HG03103 (cell line): Measurements from ENCODE around the gene HYAL4.
A peak's percentile ranks its signal among the peaks of the same experiment; 100 is the strongest.
"Not testable (repeated sequence)": the region's sequence is repeated elsewhere in the genome, so short reads cannot be mapped to it uniquely, and the experiment has no call there.

Experiments used
- ATAC-seq: cut with Tn5 transposase; IDR thresholded peaks from one replicate; pipeline ENCODE4 v1.9.1; 2021; ENCODE audit warnings: low read depth; ENCODE audit not compliant: unreplicated experiment

The HYAL4 gene

GRCh38 chr7:123845823-123846216 is 851 bp downstream of the HYAL4 start:
- no peak for ATAC-seq

- ATAC-seq = no peak
These were observed 1.4 kb downstream of the HYAL4 start for GRCh38 chr7:123846217-123846891.

GRCh38 chr7:123847868-123848267 is 2.9 kb downstream of the HYAL4 start:
- no peak for ATAC-seq

GRCh38 chr7:123849855-123850254 is 4.9 kb downstream of the HYAL4 start:
- no peak for ATAC-seq

- not testable (repeated sequence) for ATAC-seq
These were observed 6.4 kb downstream of the HYAL4 start for GRCh38 chr7:123851404-123851803.

- not testable (repeated sequence) for ATAC-seq
These were observed 9.3 kb downstream of the HYAL4 start for GRCh38 chr7:123854291-123854690.

GRCh38 chr7:123856428-123856827 is 11.5 kb downstream of the HYAL4 start:
- not testable (repeated sequence) for ATAC-seq

- no peak for ATAC-seq
These were observed 15.9 kb downstream of the HYAL4 start for GRCh38 chr7:123860848-123861247.

GRCh38 chr7:123862775-123863174 is 17.8 kb downstream of the HYAL4 start:
- ATAC-seq = no peak

GRCh38 chr7:123863461-123863860 is 18.5 kb downstream of the HYAL4 start:
- ATAC-seq = no peak

GRCh38 chr7:123864012-123864411 is 19.0 kb downstream of the HYAL4 start:
- ATAC-seq = no peak

- ATAC-seq = no peak
These were observed 19.5 kb downstream of the HYAL4 start for GRCh38 chr7:123864436-123864835.

GRCh38 chr7:123864966-123865365 is 20.0 kb downstream of the HYAL4 start:
- ATAC-seq = no peak

GRCh38 chr7:123865517-123866117 is 20.6 kb downstream of the HYAL4 start:
- peak; percentile 89 for ATAC-seq

GRCh38 chr7:123867225-123867624 is 22.3 kb downstream of the HYAL4 start:
- no peak for ATAC-seq

GRCh38 chr7:123871998-123872867 is 27.3 kb downstream of the HYAL4 start:
- ATAC-seq = peak; percentile 82

GRCh38 chr7:123872908-123873307 is 27.9 kb downstream of the HYAL4 start:
- no peak for ATAC-seq

- no peak for ATAC-seq
These were observed 31.7 kb downstream of the HYAL4 start for GRCh38 chr7:123876557-123877256.

GRCh38 chr7:123879628-123880027 is 34.7 kb downstream of the HYAL4 start:
- no peak for ATAC-seq

GRCh38 chr7:123881300-123881699 is 36.3 kb downstream of the HYAL4 start:
- ATAC-seq = no peak

GRCh38 chr7:123883154-123883553 is 38.2 kb downstream of the HYAL4 start:
- ATAC-seq = no peak
